ENCODE measurements around the gene AKAP13. TPM values are rescaled to one million over a fixed set of nuclear protein-coding genes. Genes with fewer than 3 reads are reported as not detected.

The AKAP13 gene
- polyA plus RNA-seq, 3 donors, result 47.9 to 99.7 (median 92.6) TPM

- no peak overlapping the region for H3K4me3 Mint-ChIP-seq
- no peaks in the 10 kb centered on the region for H3K79me2 ChIP-seq (ENCODE audit: insufficient read depth, low read length)
- H4K20me1 ChIP-seq (ENCODE audit: insufficient read depth, low read length), result no peaks in the 10 kb centered on the region
- intact Hi-C loops (cut with micrococcal nuclease), result no loop called here
- peaks cover 0 to 2% of the 10 kb centered on the region in 2 donors for H3K36me3 Mint-ChIP-seq
- H2AFZ ChIP-seq (ENCODE audit: insufficient read depth, low read depth, low read length, poor library complexity, severe bottlenecking), result no peak overlapping the region
- H3K27ac Mint-ChIP-seq, result peak overlapping the region in 2 of 7 donors; percentile 39 to 61
- H3K27me3 ChIP-seq (ENCODE audit: control insufficient read depth in 2 of 2, insufficient read depth in 2 of 2, low read length in 2 of 2), result no peaks in the 10 kb centered on the region
- H3K36me3 ChIP-seq (replicated peaks in 1 of 2; ENCODE audit: control insufficient read depth in 1 of 2, insufficient read depth in 2 of 2, low read length in 2 of 2), result no peaks in the 10 kb centered on the region
- no CpG with 5 or more reads among the region's 1 CpG for WGBS (ENCODE audit: insufficient coverage)
- no peak overlapping the region for H3K4me2 ChIP-seq (replicated peaks; ENCODE audit: extremely low read depth, low read length, poor library complexity, severe bottlenecking)
- H3K4me1 ChIP-seq (ENCODE audit: control insufficient read depth in 1 of 2, insufficient read depth in 2 of 2, low read length in 2 of 2), result peaks cover 13 to 15% of the 10 kb centered on the region in 2 donors
- H3K4me1 Mint-ChIP-seq, result peaks cover 18% of the 10 kb centered on the region
- no peak overlapping the region for H3K9ac ChIP-seq (ENCODE audit: insufficient read depth, low read length, poor library complexity, severe bottlenecking)
- H3K9me3 Mint-ChIP-seq, result peaks cover 0 to 4% (median 0%) of the 10 kb centered on the region in 7 donors
- H3K27me3 Mint-ChIP-seq (ENCODE audit: low read depth in 3 of 3), result peaks cover 2 to 3% (median 3%) of the 10 kb centered on the region in 3 donors
- H3K27ac ChIP-seq (ENCODE audit: low read depth in 1 of 2, low read length in 2 of 2), result no peak overlapping the region
- H3K9me3 ChIP-seq (replicated peaks in 1 of 2; ENCODE audit: control insufficient read depth in 1 of 2, insufficient read depth in 1 of 2, low read length in 2 of 2), result no peaks in the 10 kb centered on the region
- no peak overlapping the region for H3K4me3 ChIP-seq (replicated peaks in 1 of 3; ENCODE audit: low read depth in 2 of 3, low read length in 3 of 3)
- no peak for TF ChIP-seq CTCF (IDR thresholded peaks at IDR 0.05)
- peak in 1 of 3 donors; percentile 5 for DNase-seq
Measured at GRCh38 chr15:85356276-85356675, 24.1 kb upstream of the AKAP13 start.

- WGBS (ENCODE audit: insufficient coverage), result 71% methylated on average over 1 of the region's 4 CpGs
- Mint-ChIP-seq H3K27me3 (ENCODE audit: low read depth in 3 of 3) (peaks cover 0 to 5% (median 2%) of the 10 kb centered on the region in 3 donors), H3K9me3 (peaks cover 0 to 2% (median 0%) of the 10 kb centered on the region in 7 donors), H3K36me3 (peaks cover 0 to 2% of the 10 kb centered on the region in 2 donors), H3K27ac (no peak overlapping the region), H3K4me1 (peaks cover 19% of the 10 kb centered on the region), H3K4me3 (no peak overlapping the region)
- no peak overlapping the region for H3K4me2 ChIP-seq (replicated peaks; ENCODE audit: extremely low read depth, low read length, poor library complexity, severe bottlenecking)
- H3K27me3 ChIP-seq (ENCODE audit: control insufficient read depth in 2 of 2, insufficient read depth in 2 of 2, low read length in 2 of 2), result no peaks in the 10 kb centered on the region
- H3K27ac ChIP-seq (ENCODE audit: low read depth in 1 of 2, low read length in 2 of 2), result no peak overlapping the region
- peaks cover 13 to 15% of the 10 kb centered on the region in 2 donors for H3K4me1 ChIP-seq (ENCODE audit: control insufficient read depth in 1 of 2, insufficient read depth in 2 of 2, low read length in 2 of 2)
- H4K20me1 ChIP-seq (ENCODE audit: insufficient read depth, low read length), result no peaks in the 10 kb centered on the region
- no peaks in the 10 kb centered on the region for H3K79me2 ChIP-seq (ENCODE audit: insufficient read depth, low read length)
- H3K9me3 ChIP-seq (replicated peaks in 1 of 2; ENCODE audit: control insufficient read depth in 1 of 2, insufficient read depth in 1 of 2, low read length in 2 of 2), result no peaks in the 10 kb centered on the region
- DNase-seq, result no peak
- no peak for TF ChIP-seq CTCF (IDR thresholded peaks at IDR 0.05)
- H3K9ac ChIP-seq (ENCODE audit: insufficient read depth, low read length, poor library complexity, severe bottlenecking), result no peak overlapping the region
- H2AFZ ChIP-seq (ENCODE audit: insufficient read depth, low read depth, low read length, poor library complexity, severe bottlenecking), result no peak overlapping the region
- intact Hi-C loops (cut with micrococcal nuclease), result no loop called here
- H3K36me3 ChIP-seq (replicated peaks in 1 of 2; ENCODE audit: control insufficient read depth in 1 of 2, insufficient read depth in 2 of 2, low read length in 2 of 2), result no peaks in the 10 kb centered on the region
- H3K4me3 ChIP-seq (replicated peaks in 1 of 3; ENCODE audit: low read depth in 2 of 3, low read length in 3 of 3), result no peak overlapping the region
Measured at GRCh38 chr15:85361323-85361722, 19.1 kb upstream of the AKAP13 start.
